GM12892 (cell line): Measurements from ENCODE around the gene GALNT2.

ENCODE experiments used
- DNase-seq: peaks from one replicate; pipeline ENCODE4 v3.0.0; 2011; ENCODE audit not compliant: insufficient read length
- FAIRE-seq: peaks from 2 replicates; lab custom pipeline; 2011; peaks lifted over from hg19 to GRCh38; lab: Jason Lieb, UNC
- POLR2A ChIP-seq: IDR thresholded peaks from 2 replicates; pipeline ENCODE4 v1.6.1; 2011; ENCODE audit warnings: low read depth, low read length, control low read depth
- POLR2AphosphoS5 ChIP-seq: IDR thresholded peaks from 2 replicates; pipeline ENCODE4 v1.6.1; 2011; ENCODE audit warnings: low read depth, low read length, control low read depth
- TAF1 ChIP-seq: IDR thresholded peaks from 2 replicates; pipeline ENCODE4 v1.6.1; 2011; ENCODE audit warnings: low read depth, mild to moderate bottlenecking, control low read depth, low read length, borderline replicate concordance

GALNT2 gene

DNA sequence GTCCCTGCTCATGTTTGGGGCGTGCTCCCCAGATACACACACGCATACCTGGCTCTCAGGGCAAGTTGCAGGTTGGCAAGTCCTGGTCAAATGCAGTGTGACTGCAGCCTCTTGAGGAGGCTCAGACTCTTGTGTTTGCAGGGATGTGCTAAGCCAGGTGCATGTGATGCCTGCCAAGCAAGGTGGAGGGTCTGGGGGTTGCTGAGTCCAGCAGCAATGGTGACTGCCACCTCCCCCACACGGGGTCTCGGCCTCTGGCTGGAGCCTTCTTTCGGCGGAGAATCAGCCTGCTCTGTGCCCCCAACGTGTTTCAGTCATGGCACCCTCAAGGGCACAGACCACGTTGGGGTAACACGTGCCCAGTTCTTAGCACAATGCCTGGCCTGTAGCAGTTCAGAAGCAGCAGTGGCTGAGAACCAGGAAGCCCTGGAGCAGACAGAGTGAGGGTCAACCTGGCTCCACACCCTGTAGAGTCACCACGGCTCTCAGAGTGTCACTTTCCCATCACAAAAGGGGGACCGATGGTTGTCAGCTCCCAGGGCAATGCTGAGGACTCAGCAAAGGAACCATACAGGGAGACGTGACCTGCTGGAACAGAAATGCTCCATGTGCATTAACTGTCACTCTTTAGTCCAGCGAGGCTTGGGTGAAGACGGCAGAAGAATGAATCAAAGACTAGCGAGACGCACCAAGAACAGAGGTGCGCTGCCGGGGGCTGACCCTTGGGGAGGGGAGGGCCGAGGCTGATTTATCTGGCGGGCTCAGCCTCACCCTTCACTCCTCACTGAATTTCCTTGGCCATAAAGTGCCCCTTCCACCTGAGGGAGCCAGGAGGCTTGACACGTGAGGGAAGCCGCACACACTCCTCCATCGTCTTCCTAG, 250.1 kb downstream of the GALNT2 start:
- TF ChIP-seq TAF1 (no peak), POLR2A (no peak), POLR2AphosphoS5 (no peak)
- DNase-seq (no peak), FAIRE-seq (no peak)

DNA sequence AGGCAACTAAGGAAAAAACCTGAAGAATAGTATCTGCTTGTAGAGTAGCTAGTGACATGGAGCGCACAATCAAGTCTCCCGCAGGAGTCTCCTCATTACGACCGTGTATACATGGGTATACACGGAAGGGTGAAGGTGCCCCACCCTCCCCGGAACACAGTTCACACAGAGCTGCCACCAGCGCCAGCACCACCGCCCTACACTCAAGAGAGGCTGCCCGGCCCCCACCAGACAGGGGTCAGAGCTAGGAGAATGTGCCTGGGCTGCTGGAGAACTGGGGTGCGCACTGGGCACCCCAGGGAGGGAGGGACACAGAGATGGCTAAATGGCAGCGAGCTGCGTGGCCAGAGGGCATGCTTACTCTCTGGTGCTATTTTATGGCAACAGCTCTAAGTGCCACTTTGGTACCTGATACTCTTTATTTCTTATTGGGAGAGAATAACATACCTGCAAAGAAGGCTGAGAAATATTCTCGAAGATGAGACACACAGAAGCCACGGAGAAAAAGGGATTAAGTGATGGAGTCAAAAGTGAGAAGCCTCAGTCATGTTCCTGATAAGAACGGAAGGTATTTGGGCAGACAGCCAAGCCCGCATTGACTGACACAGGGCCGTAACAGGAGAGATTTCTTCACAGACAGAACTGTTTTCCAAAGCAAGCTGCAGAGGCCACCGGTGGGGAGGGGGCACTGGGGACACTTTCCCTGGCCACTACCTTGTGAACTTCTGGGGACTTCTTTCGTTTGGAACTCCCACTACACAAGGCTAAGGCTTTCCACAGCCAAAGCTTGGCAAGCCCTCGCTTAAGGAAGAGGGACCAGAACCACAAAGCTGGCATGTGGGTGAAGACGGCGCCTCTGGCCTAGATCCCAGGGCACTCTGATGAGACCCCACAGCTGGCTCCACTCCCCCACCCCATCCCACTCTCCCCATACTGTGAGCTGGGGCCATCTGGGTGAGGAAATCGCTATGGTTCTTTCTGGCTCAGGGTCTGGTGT, 251.1 kb downstream of the GALNT2 start:
- DNase-seq (no peak), FAIRE-seq (no peak)
- TF ChIP-seq POLR2AphosphoS5 = no peak
- TF ChIP-seq POLR2A = no peak
- TF ChIP-seq TAF1 = no peak

DNA sequence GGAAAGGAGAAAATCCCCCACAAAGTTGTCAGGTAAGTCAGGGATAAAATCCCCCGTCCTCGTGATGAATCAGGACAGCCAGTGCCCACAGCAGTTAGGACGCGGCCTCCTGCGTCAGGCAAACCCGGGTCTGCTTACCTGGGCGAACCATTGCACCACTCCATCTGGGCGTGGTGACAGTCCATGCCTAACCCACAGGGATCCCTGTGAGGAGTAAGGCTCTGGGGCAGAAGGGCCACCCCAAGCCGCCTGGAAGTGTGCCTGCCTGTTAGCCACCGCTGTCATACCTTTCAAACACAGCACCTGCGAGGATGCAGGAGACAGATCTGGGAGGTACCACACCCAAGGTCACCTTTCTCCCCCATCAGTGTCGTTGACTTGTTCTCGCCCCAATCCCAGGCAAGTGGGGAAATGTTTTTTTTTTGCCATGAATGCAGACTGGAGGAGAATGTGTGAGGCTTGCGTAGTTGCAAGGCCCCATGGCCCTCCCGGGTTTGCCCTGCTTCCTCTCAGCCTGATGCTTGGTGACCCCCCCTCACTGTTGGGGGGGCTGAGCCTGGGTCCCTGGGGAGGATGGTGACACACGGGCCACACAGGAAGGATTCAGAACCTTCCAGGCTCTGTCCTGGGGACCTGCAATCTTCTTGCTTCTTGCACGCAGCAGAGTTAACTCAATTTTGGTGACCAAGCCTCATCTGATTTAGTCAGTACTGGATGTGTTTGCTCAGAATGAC, 252.1 kb downstream of the GALNT2 start:
- TF ChIP-seq TAF1 (no peak), POLR2AphosphoS5 (no peak), POLR2A (no peak)
- DNase-seq = no peak
- FAIRE-seq = no peak

DNA sequence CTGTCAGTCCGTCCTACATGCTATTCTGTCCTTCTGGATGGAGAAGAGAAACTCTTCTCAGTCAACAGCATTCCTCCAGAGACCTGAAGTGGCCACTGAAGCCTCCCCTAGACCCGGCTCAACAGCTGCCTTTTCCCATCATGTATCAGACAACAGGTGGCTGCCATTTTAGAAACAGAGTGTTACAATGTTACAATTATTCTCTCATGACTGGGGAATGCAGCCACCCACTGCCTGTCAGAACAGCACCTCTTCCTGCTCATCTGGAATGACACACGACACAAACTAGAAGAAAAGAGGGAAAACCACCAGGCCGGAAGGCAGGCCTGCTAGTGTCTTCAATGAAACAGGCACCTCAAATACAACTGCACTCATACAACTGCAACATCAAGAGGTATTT, 253.8 kb downstream of the GALNT2 start:
- DNase-seq = no peak
- no peak for FAIRE-seq
- TF ChIP-seq POLR2A (no peak), POLR2AphosphoS5 (no peak), TAF1 (no peak)

DNA sequence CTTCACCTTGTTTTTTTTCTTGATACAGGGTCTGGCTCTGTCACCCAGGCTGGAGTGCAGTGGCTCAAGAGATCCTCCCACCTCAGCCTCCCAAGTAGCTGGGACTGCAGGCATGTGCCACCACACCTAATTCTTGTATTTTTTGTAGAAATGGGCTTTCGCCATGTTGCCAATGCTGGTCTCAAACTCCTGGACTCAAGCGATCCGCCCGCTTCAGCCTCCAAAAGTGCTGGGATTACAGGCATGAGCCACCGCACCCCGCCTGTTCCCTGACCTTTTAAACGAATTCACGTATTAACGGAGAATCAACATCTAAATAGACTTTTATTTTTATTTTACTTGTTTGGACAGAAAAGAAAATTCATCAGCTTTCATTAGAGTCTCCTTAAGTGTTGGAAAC, 254.3 kb downstream of the GALNT2 start:
- no peak for FAIRE-seq
- TF ChIP-seq POLR2AphosphoS5 = no peak
- TF ChIP-seq TAF1 = no peak
- no peak for TF ChIP-seq POLR2A
- DNase-seq = no peak

DNA sequence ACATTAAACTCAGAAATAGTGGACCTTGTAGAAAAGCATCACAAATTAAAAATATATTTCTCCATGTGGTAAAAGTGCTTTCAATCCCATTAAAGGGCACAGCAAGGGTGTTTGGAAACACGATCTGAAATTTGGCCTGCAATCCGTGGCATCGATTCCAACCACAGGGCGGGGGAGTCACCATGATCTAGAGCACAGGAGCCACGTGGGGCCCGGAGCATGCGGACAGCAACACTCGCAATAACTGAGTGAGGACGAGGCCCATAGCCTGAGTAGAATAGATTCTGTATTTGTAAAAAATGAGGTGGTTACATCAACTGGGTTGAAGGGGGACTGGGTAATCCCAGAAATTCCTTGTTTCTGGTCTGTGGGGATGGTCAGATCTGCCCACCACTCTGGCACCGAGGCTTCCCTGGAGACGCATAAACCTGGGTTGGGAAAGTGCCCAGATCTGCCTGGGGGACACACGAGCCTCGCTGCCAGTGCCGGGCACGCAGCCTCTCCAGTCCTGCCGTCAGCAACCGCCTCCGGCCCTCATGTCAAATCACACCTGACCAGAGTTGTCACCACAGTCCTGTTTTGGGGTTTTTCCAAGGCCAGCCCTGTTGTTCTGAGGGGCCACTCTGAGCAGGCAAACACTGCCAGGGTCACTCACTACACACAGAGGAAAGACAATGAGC, 254.8 kb downstream of the GALNT2 start:
- TF ChIP-seq TAF1 = no peak
- FAIRE-seq = no peak
- DNase-seq = no peak

DNA sequence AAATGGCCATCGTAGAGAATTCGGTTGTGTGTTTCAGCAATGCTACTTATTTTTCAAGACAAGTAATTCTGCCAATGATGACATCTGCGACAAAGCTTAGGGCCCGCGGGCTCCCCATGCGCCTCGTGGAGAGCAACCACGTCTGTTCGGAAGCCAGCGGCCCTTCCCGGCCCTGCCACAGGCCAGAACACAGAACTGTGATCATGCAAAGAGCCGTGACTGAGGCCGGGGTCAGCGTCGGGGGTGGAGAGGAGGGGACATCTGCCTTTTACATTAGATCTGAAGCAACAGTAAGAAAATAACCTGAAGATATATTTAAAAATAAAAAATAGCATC, 255.4 kb downstream of the GALNT2 start:
- TF ChIP-seq POLR2A = no peak
- TF ChIP-seq POLR2AphosphoS5 = no peak
- TF ChIP-seq TAF1 = no peak
- no peak for DNase-seq
- FAIRE-seq = no peak

DNA sequence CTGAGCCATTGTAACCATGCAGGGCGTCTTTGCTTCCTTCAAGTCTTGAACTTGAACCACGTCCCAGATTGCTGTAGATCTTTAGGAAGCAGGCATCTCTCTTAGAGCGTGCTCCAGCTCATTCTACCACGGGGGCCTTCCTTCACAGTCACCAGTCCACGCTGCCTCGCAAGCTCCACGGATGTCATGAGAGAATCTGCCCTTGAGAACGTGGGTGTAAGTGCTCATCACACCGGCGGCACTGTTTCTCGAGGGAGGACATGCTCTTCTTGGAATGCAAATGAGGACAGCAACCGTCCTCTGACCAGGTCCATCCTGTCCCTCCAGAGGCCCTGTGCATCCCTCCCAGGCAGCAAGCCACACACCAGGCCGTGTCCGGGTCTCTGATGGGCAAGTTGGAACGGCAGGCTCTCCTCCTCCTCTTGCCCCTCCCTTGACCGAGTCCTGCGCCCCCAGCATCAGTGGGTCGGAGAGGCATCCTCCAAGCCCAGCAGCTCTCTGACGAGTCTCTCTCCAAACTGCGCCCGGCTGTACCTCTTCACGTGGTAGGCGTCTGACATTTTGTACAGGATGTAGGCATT, 256.0 kb downstream of the GALNT2 start:
- DNase-seq (no peak), FAIRE-seq (no peak)
- no peak for TF ChIP-seq TAF1
- TF ChIP-seq POLR2A = no peak
- no peak for TF ChIP-seq POLR2AphosphoS5

DNA sequence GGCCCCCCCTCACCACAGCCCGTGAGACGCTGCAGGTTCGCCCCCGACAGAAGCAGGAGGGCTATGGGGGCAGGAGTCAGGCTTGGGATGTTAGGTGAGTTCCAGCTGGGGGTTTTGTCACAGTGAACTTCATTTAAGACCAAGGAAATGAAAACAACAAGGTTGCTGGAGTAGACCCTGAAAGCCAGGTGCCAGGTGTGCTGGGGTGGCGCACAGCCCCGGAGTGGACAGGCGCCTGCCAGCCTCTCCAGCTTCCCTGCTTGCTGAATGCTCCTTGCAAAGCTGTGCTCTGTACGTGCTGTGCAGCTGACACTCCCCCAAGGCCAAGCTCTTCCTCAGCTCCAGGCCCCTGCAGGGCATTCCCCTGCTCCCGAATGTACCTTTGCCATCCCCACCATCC, 256.6 kb downstream of the GALNT2 start:
- DNase-seq (no peak), FAIRE-seq (no peak)
- TF ChIP-seq POLR2AphosphoS5 = no peak
- TF ChIP-seq POLR2A = no peak
- no peak for TF ChIP-seq TAF1

DNA sequence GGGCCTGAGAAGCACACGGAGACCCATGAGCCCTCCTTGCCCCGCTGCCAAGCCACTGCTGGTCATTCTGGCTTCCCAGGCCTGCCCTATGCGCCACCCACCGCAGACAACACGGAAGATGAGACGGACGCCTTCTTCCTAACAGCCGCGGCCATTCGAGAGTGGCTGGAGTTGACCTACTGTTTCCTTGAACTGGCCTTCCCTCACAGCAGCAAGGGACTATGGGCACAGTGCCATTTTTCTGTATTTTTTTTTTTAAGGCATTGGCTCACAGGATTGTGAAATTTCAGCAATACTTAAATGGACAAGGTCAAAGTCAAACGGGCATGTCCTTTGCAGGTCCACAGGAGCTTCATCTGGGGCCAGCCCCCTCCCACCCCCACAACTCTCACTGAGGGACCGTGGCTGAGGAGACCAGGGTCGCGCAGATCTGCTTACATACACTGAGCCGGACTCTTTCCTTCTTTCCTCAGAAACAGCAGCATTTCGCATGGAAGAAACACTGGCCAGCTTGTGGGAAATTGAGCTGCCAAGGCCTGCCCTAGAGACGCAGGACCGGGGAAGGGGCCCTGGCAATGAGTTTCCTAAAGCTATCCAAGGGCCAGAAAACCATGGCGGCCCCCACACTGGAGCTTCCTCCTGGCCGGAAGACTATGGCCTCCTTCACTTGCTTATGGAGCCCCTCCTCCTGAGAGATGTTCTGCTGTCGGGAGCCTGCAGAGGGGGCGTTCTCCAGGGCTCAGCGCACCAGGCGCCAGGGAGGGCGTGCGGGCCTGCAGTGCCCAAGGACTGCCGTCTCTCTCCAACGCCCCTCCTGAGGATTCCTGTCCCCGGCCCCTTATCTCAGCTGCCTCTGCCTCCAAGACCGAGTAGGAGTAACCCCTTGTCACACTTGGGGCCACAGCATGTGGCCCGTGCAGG, 260.2 kb downstream of the GALNT2 start:
- FAIRE-seq = no peak

More for the DNA sequence above, 260.2 kb downstream of the GALNT2 start:
- TF ChIP-seq POLR2A (no peak), POLR2AphosphoS5 (no peak)
- DNase-seq = no peak
